Stimulated activated CD4-positive, alpha-beta T cell treated with anti-CD3 and anti-CD28 coated beads, Interleukin-1b, Interleukin-23, amount 100 ng/mL, for 4 hours (primary cell): ENCODE measurements around the gene ADCY5.
A peak's percentile ranks its signal among the peaks of the same experiment; 100 is the strongest.
"Not testable (repeated sequence)": the region's sequence is repeated elsewhere in the genome, so short reads cannot be mapped to it uniquely, and the experiment has no call there.

Experiments
- DNase-seq, 2 donors: peaks; one replicate each; pipeline ENCODE4 v3.0.0-alpha.2; 2020; ENCODE audit warnings: low read depth in 2 of 2

The ADCY5 gene

GRCh38 chr3:123261666-123262065 lies 187.2 kb downstream of the ADCY5 start:
- no peak for DNase-seq

GRCh38 chr3:123258811-123259420 lies 190.0 kb downstream of the ADCY5 start:
- DNase-seq = no peak

DNA sequence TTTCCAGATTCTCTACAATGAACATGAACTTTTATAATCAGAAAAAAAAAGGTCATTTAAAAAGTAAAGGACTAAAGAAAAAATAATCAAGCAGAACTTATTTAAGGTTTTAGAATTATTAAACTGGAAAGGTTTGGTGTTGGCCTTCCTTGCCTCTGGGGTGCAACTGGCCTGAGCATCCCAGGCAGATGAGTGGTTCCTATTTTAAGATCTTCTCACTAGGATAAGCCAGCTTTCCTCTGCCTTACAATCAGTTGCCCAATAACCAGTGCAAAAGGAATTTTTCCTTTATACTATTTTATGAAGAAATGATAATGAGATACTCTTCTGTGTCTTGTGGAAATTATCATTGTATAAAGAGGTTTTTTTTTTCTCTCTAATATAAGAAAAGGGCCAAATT lies 190.5 kb downstream of the ADCY5 start:
- DNase-seq = no peak

GRCh38 chr3:123256256-123256655 lies 192.6 kb downstream of the ADCY5 start:
- DNase-seq = no peak

- no peak for DNase-seq
These were observed 202.0 kb downstream of the ADCY5 start for GRCh38 chr3:123246866-123247265.

GRCh38 chr3:123244128-123244527 lies 204.8 kb downstream of the ADCY5 start:
- DNase-seq = peak; percentile 6 to 8

DNA sequence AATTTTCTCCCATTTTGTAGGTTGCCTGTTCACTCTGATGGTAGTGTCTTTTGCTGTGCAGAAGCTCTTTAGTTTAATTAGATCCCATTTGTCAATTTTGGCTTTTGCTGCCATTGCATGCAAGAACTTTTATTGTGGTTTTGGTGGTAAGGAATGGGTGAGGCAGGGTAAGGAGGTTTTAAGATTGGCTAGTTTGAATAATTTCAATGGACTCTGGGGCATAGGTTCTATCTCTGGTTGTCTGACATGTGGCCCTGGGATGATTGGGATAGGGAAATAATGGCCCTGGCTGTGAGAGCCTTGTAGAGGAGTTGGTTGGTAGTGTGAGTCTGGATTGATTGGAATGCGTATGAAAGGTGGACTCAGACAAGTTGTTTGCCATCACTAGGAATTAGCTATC lies 209.1 kb downstream of the ADCY5 start:
- no peak for DNase-seq

DNA sequence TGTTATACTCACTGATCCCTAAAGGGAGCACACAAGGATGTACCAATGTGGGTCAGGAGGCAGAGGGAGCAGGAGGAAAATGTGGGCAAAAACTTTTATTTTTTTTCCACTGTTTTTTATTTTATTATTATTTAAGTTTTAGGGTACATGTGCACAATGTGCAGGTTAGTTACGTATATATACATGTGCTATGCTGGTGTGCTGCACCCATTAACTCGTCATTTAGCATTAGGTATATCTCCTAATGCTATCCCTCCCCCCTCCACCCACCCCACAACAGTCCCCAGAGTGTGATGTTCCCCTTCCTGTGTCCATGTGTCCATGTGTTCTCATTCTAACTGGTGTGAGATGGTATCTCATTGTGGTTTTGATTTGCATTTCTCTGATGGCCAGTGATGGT lies 209.7 kb downstream of the ADCY5 start:
- DNase-seq = not testable (repeated sequence)

DNA sequence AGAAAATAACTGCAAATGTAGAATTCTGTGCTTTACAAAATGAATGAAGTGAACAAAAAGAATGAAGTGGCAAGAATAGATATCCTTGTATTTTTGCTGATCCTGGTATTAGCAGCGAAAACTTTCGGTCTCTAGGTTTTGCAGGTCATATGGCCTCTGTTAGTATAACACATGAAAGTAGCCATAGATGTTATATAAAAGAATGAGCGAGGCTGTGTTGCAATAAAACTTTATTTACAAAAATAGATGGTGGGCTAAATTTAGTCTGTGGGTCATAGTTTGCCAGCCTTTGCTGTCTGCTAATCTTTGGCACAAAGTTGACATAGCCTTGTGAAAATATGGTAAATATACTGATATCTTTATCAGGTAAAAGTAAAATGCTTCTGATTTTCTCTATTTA lies 212.0 kb downstream of the ADCY5 start:
- no peak for DNase-seq
